Smooth muscle cell of the brain vasculature (primary cell): ENCODE measurements around the gene XKR3.
"Not testable (repeated sequence)": the region's sequence is repeated elsewhere in the genome, so short reads cannot be mapped to it uniquely, and the experiment has no call there.

Experiments used
- DNase-seq: peaks from one replicate; pipeline ENCODE4 v3.0.0-alpha.2; 2012; ENCODE audit warnings: low read depth, low spot score

XKR3 gene

GRCh38 chr22:16806401-16806800 lies 18.8 kb downstream of the XKR3 start:
- DNase-seq: no peak

GRCh38 chr22:16804882-16805281 lies 20.3 kb downstream of the XKR3 start:
- no peak for DNase-seq

- no peak for DNase-seq
Observed at GRCh38 chr22:16803255-16803917, 21.8 kb downstream of the XKR3 start.

- DNase-seq: no peak
Observed at GRCh38 chr22:16801571-16801970, 23.6 kb downstream of the XKR3 start.

GRCh38 chr22:16801088-16801487 lies 24.1 kb downstream of the XKR3 start:
- no peak for DNase-seq

GRCh38 chr22:16800358-16800757 lies 24.9 kb downstream of the XKR3 start:
- no peak for DNase-seq

DNA sequence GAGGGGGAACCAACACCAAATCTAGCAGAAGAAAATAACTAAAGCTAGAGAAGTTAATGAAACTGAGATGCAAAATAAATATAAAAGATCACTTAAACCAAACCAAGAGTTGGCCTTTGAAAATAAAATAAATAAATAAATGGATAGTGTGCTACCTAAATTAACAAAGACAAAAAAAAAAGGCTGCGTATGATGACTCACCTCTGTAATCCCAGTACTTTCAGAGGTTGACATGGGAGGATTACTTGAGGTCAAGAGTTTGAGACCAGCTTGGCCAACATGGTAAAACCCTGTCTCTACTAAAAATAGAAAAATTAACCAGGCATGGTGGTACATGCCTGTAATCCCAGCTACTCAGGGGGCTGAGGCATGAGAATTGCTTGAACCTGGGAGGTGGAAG lies 29.7 kb downstream of the XKR3 start:
- DNase-seq: not testable (repeated sequence)

DNA sequence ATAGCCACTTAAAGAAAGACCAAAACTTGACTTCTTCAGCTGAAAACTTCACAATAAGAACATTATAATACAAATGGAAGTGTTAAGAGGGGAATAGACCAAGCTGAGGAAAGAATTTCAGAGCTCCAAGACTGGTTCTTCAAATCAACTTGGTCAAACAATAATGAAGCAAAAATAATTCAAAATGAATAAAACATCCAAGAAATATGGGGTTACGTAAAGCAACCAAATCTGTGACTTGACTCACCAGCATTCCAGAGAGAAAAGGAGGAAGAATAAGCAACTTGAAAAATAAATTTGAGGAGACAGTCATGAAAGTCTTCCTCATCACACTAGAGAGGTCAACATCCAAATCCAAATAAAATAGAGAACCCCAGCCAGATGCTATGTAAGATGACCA lies 31.4 kb downstream of the XKR3 start:
- no peak for DNase-seq

DNA sequence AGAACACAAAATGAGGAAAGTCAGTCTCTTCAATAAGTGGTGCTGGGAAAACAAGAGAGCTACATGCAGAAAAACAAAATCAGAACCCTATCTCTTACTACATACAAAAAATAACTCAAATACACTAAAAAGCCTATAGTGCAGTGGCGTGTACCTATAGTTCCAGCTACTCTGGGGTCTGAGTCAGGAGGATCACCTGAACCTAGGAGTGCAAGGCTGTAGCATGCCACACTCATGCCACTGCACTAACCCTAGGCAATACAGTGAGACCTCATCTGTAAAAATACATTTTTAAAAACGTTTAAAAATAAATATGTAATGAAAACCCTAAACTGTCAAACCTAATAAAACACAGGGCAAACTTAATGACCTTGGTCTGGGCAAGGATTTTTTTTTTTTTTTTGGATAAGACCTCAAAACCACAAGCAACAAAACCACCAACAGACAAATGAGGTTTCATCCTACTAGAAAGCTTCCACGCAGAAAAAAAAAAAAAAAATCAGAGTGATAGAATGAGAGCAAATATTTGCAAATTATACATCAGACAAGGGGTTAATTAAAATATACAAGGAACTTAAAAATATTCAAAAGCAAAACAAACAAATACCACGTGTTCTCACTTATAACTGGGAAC lies 35.2 kb downstream of the XKR3 start:
- DNase-seq: no peak

DNA sequence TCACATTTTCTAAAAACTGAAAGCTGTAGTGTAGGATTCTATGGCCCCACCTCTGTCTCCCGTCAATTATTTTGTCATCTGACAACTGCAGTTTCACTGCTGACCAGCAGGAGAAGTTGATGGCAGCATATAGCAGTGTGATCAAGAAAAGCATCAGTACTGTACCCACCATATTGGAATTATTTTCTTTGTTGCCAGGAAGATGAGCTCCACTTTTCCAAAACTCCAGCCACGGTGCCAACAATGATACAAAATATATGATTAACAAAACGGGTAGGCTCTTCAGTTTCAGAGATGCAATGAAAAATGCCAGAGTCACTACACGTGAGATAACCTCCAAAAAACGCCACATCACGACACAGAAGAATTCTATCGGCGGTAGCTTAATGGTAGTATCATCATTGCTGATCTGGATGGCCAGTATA lies 41.3 kb downstream of the XKR3 start:
- no peak for DNase-seq

DNA sequence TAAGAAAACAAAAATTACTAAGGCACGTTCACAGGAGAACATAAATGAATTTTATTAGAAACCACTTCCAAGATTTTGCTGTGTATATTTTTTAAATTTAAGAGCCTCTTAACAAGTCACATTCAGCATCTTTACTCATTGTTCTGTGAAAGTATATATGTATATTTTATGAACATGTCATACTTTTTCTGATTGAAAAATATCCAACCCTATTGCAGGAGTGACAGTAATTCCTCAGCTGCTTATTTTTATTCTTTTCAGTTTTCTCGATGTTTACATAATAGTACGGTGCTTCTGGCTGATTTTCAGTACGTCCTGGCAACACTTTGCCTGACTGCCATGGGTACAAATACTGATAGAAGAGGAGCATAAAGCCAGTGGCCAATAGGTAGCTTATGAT lies 41.8 kb downstream of the XKR3 start:
- DNase-seq: no peak

DNA sequence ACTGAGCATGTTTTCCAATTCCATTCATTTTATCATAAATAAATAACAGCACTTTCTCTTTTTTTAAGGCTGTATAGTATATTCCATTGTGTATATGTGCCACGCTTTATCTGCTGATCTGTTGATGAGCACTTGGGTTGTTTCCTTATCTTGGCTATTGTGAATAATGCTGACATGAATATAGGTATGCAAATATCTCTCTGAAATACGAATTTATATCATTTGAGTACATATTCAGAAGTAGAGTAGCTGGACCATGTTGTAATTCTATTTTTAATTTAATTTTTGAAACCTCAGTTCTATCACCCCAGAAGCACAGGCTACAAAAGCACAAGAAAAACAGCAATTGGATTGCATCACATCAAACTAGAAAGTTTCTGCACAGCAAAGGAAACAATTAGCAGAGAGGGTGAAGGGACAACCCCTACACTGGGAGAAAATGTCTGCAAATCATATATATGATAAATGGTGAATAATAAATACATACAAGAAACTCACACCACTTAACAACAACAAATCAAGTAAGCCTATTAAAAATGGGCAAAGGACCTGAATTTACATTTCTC lies 43.4 kb downstream of the XKR3 start:
- DNase-seq: no peak

DNA sequence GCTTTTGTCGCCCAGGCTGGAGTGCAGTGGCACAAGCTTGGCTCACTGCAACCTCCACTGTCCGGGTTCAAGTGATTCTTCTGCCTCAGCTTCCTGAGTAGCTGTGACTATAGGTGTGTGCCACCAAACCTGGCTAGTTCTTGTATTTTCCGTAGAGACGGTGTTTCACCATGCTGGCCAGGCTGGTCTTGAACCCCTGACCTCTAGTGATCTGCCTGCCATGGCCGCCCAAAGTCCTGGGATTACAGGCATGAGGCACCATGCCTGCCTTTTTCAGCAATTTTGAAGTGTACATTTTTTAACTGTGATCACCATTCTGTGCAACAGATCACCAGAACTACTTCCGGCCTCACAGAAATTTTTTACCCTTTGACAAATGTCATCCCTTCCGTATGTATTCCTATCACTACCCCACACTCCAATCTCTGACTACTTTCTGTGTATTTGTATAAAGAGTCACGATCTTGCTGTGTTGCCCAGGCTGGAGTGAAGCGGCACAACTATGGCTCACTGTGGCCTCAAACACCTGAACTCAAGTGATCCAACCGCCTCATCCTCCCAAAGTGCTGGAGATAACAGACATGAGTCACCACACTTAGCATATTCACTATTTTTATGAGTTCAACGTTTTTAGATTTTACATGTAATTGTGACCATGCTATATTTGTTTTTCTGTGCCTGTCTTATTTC lies 44.0 kb downstream of the XKR3 start:
- DNase-seq: no peak

- DNase-seq: no peak
Observed at GRCh38 chr22:16777284-16777924, 47.8 kb downstream of the XKR3 start.

DNA sequence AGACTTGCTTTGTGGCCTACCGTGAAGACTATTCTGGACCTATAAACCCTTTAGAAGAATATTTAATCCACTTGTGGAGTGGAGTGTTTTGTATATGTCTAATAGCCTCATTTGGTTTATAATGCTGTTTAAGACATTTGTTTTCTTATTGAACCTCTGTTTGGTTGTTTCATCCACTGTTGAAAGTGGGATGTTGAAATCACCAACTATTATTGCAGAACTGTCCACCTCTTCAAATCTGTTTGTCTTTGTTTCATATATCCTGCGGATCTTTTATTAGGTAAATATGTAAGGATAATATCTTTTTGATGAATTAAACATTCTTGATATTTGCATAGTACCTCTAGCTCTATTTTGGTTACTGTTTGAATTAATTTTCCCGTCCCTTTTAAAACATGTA lies 49.1 kb downstream of the XKR3 start:
- no peak for DNase-seq

GRCh38 chr22:16774911-16775500 lies 50.2 kb downstream of the XKR3 start:
- DNase-seq: no peak

DNA sequence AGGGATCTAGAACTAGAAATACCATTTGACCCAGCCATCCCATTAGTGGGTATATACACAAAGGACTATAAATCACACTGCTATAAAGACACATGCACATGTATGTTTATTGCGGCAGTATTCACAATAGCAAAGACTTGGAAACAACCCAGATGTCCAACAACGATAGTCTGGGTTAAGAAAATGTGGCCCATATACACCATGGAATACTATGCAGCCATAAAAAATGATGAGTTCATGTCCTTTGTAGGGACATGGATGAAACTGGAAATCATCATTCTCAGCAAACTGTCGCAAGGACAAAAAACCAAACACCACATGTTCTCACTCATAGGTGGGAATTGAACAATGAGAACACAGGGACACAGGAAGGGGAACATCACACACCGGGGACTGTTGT lies 53.6 kb downstream of the XKR3 start:
- DNase-seq: not testable (repeated sequence)

GRCh38 chr22:16767927-16768326 lies 57.3 kb downstream of the XKR3 start:
- DNase-seq: not testable (repeated sequence)

- DNase-seq: not testable (repeated sequence)
Observed at GRCh38 chr22:16762224-16762623, 63.0 kb downstream of the XKR3 start.

DNA sequence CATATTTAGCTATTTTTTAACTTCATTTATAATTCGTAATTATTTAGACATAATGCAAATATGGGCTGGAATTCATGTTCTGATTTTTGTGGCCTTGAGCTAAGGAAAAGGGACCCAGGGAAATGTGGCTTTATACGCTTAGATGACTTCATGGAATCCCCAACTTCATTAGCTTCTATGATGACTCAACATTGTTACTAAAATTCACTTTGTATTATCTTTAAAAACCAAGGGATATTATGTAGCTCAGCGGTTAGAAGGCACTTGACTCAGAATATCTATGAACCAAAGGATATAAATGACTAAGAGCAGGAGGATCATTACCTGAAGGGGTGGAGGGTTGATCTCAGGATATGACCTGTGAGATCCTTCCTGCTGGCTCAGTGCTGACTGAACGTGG lies 64.8 kb downstream of the XKR3 start:
- not testable (repeated sequence) for DNase-seq

DNA sequence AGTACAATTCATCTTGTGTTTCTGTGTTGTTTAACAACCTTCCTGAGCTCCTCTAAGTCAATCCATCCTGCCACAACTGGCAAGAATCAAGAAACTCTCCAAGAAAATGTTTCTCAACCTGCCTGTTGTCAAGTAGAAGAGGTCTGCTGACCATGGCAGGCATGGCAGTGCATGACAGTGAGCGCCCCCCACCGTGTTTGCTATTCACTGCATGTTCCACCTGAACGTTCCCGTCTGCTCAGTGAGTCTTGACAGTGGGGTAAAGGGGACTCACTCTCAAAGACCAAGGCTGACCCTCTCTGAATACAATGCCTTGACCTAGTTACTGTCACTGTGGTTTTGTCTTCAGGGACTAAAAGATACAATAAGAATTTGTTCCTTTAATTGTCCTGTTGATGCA lies 75.9 kb downstream of the XKR3 start:
- not testable (repeated sequence) for DNase-seq
